Hindlimb muscle (tissue), 1 donor: ENCODE data around the gene PYDC2. TPM values are rescaled to one million over a fixed set of nuclear protein-coding genes. Genes with fewer than 3 reads are reported as not detected.
"Not testable (repeated sequence)": the region's sequence is repeated elsewhere in the genome, so short reads cannot be mapped to it uniquely, and the experiment has no call there.

Experiments used
- DNase-seq: peaks from one replicate; pipeline ENCODE4 v3.0.0-alpha.2; 2013
- polyA plus RNA-seq: library from polyadenylated mRNA; unstranded; fragments of 120-200 nt; gene quantifications from one replicate; pipeline ENCODE4 v1.2.1, GENCODE V29; 2013; ENCODE audit not compliant: insufficient read length

PYDC2 gene
- polyA plus RNA-seq, 1 donor, result not detected

DNA sequence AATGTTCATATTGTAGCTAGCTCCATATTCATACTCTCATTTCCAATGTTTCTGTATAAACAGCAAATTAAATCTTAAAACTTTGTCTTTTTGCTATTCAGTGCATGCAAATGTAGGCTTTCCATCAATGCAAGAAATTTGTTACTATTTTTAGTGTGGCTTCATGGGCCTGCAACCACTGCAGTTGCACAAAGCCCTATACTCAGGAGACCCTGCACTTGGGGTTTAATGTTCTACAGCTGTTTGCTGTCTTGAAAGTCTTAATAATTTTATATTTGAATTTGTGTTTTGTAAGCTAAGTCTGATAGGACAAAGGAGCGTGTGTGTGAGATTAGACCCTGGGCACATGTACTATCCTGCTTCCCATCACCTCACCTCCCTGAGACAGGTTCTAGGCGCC is 9.6 kb downstream of the PYDC2 start:
- peak; percentile 38 for DNase-seq

DNA sequence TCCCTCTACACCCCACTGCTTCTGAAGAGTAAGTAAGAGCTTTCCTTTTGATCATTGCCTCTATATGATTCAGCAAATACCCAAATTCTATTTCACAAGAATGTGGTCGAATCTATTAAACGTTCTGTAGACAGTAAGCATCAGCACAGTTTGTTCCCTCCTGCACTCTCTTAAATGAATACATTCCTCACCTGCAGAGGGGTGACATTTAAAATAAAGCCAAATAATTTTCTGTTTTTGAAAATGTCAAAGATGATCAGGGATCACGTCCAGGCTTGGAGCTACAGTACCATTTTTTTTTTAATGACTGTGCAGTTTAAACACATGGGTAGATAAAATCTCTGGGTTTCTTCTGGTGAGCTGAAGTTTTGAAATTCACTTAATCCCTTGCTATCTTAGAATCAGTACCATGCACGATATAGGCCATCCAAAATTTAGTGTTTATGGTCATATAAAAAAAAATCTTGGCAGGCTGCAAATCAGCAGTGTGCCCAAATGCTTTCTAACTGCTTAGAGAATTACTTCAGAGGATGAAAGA is 12.8 kb downstream of the PYDC2 start:
- no peak for DNase-seq

DNA sequence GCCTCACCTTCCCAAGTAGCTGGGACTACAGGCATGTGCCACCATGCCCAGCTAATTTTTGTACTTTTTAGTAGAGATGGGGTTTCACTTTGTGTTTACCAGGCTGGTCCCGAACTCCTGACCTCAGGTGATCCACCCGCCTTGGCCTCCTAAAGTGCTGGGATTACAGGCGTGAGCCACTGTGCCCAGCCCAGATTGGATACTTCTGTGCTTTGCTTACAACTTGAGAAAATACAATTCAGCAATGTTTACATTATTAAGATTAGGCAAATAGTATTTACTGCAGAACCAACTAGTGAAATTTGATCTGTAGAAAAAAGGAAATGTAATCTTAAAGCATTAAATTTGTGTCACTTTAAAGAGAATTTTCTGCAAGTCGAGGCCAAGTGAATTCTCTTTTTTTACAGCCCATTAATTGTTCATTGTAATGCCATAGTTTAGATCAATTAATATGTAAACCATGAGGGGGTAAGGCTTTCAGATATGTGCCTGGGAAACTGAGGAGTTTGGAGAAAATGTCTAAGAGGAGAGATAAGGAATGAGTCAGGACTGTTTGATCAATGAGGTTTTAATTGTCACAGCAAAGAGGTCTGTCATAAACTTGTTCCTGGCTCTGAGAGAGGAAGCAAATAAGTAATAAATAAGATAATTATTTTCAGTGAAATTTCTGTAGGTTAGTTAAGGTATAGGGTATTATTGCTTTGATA is 15.3 kb downstream of the PYDC2 start:
- DNase-seq, result no peak

DNA sequence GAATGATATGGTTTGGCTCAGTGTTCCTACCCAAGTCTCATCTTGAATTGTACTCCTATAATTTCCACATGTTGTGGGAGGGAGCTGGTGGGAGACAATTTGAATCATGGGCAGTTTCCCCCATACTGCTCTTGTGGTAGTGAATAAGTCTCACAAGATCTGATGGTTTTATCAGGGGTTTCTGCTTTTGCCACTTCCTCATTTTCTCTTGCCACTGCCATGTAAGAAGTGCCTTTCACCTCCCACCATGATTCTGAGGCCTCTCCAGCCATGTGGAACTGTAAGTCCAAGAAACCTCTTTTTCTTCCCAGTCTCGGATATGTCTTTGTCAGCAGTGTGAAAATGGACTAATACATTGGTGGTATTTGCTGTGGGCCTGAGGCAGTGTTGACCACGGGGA is 23.0 kb downstream of the PYDC2 start:
- not testable (repeated sequence) for DNase-seq

DNA sequence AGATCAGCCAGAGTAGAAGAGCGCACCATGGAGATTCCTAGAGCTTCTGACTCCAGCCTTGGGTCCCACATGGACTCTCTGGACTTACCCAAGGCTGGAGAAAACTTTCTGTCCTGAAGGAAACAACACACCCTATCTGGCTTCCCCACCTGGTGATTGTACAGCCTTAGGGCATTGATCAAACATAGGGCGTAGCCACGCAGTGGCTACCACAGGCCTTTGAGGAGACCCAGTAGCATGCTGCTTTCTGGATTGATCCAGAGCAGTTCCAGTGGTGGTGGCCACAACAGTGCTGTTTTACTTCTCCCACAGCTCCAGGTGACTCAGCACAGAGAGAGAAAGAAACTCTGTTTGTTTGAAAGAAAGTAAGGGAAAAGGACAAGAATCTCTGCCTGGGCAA is 23.5 kb downstream of the PYDC2 start:
- no peak for DNase-seq

DNA sequence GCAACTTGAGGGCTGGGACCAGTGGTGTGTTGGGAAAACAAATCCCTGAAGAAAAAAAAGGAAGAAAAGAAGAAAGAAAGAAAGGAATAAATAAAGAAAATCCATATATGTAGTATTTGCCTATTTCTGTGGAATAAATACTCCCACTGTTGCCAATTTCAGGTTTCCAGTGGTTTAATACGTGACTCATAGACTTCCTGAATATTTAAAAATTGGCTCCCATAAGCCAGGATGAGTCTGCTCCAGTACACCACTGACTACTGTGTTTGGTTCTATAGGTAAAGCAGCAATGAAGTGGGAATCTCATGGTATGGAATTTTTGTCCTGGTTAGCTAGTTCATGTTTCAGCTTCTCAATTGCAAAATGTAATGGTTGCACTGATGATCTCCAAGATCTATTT is 31.6 kb downstream of the PYDC2 start:
- no peak for DNase-seq

DNA sequence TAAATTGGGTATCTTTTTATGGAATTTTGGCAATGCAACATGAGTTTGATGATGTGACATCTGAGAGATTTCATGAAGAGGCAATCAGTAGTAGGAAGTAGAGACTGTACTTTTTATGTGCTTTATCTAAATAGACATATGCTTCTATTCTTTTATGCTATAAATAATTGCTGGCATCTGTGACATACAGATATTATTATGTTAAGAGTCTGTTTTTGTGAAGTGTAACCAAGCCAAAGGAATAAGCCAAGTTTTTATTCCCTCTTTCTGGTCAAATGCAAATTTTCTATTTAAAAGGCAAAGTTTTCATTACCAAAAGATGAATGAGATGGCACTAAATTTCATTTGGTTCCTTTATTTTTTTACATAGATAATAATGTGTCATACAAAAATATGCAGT is 32.4 kb downstream of the PYDC2 start:
- no peak for DNase-seq

DNA sequence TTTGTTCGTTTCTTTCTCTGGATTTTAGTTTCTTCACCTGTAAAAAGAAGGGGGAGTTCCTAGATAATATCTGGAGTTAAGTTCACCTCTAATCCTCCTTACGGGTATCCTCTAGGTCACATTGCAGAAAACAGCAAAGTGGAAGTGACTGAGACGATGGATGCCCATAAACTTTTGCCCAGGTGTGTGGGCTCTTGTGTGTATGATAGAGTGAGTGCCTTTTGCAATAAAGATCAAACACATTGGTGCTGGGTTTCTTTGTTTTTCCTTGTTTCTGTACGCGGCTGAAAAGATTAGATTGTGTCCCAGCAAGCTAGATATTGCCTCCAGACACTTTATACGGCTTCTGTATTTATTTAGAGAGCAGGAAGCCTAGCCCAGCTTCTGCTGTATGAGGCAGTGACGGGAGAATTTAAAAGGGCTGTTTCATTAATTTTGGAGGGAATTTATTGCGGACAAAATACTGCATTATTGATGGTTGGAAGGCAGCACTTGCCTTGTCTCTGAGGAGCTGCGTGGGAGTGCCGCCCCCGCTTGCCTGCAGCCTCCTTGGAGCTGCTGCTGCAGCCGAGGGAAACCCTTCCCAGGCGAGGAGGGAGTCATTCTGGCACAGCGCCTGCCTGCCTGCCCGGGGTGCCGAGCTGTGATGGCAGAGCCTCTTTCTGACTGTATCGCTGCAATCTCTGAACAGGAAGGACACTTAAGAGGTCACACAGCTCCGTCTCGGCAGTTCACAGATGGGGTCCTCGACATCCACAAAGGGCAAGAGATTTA is 38.5 kb downstream of the PYDC2 start:
- no peak for DNase-seq

DNA sequence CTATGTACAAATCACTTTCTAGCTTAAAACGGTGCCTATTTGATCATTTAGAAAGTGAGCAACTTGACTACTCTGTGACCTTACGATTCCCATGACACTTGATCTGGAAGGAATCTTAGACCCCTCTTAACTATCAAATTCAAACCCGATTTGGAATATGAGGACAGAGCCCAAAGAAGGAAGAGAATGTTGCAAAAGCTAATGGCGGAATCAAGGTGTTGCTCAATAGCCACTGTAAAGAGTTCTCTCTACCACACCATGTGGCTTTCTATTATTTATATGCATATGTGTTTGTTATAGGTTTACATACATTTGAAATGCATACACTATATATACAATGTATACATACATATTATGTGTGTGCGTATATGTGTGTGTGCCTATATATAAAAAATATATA is 39.9 kb downstream of the PYDC2 start:
- no peak for DNase-seq

DNA sequence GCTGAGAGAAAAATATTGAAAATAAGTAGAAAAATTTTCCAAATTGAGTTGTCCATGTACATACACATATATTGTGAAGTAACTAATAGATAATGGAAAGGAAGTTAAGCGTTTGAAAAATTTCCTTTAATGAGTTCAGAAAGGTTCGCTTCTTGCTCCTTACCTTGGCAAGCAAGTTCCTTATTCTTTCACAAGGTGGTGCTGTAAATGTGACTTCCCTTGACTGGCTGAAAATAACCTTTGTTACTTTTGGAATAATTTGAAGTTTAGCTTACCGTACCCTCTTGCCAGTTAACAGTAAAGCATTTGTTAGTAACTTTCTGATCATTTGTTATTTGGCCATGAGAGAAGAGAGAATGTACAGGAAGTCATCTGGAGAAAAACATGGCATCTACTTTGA is 41.6 kb downstream of the PYDC2 start:
- no peak for DNase-seq

DNA sequence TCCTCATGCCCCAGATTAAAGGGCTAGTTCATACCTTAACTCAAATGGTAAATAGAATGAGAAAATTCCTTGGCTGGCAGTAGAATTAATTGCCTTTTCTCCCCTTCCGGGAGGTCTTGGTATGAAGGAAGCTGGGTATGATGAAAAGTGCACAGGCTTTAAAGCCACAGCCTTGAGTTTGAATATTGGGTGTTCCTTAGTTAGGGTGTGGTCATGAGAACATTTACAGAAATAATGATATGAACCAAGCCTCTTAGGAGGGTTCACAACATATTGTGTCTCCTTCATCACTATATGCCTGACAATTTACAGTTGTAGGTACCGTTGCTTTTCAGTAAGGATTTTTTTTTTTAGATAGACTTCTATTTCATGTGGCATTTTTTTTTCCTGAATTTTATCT is 48.1 kb downstream of the PYDC2 start:
- DNase-seq, result no peak

Other genes starting within 250 kb of the PYDC2 start
- gene CCDC50, start 131.8 kb upstream of the PYDC2 start, polyA plus RNA-seq, result 30.1 TPM
- 0.19 TPM for gene UTS2B, start 130.6 kb upstream of the PYDC2 start, polyA plus RNA-seq